B cell (primary cell): ENCODE data around the gene NEUROG1. TPM values are rescaled to one million over a fixed set of nuclear protein-coding genes. Genes with fewer than 3 reads are reported as not detected.

Source experiments
- ATAC-seq: fragments of 200-7000 bp; cut with Tn5 transposase; one replicate; pipeline ENCODE4 v1.10.0; 2021; ENCODE audit warnings: low read depth, mild to moderate bottlenecking, moderate number of reproducible peaks, moderate library complexity
- CTCF ChIA-PET: fragments of 350-600 bp; sonication (Branson Sonifier 250); formaldehyde crosslinking; loops from one replicate; lab custom pipeline; 2021; ENCODE audit warnings: antibody characterized with exemption, inconsistent platforms; lab: Charles Lee
- POLR2A ChIA-PET: fragments of 350-600 bp; sonication (Branson Sonifier 250); formaldehyde crosslinking; loops from one replicate; lab custom pipeline; 2021; ENCODE audit warnings: antibody characterized with exemption; lab: Charles Lee
- DNase-seq: peaks from one replicate; pipeline ENCODE4 v3.0.0; 2013
- H2AFZ ChIP-seq: 2 replicates; pipeline ENCODE4 v1.6.1; 2012; ENCODE audit warnings: mild to moderate bottlenecking, low read depth, low read length; ENCODE audit not compliant: insufficient read depth, poor library complexity, severe bottlenecking
- H3K27ac ChIP-seq, 2 donors: 1 replicate in 1 of 2; 2 replicates in 1 of 2; pipeline ENCODE4 v1.5.1; 2012 to 2013; ENCODE audit warnings: low read length in 2 of 2, mild to moderate bottlenecking in 2 of 2, moderate library complexity in 1 of 2
- H3K27me3 ChIP-seq, 4 experiments: fragments of 200-600 bp in 1 of 4; sonication (generic) in 1 of 4; replicated peaks in 1 of 4; 1 replicate in 2 of 4; 2 replicates in 2 of 4; pipeline versions ENCODE4 v1.6.1 to v1.7.0; 2013 to 2016; ENCODE audit warnings: low read length in 3 of 4, mild to moderate bottlenecking in 2 of 4, mixed read lengths in 1 of 4, moderate library complexity in 1 of 4; ENCODE audit not compliant: insufficient read depth in 4 of 4, control insufficient read depth in 3 of 4; ENCODE audit errors: control extremely low read depth in 1 of 4
- H3K36me3 ChIP-seq, 2 experiments: replicated peaks in 1 of 2; 1 replicate in 1 of 2; 2 replicates in 1 of 2; pipeline versions ENCODE4 v1.6.1 to v1.7.1; 2013; ENCODE audit warnings: low read length in 1 of 2; ENCODE audit not compliant: insufficient read depth in 2 of 2, control insufficient read depth in 1 of 2; ENCODE audit errors: control extremely low read depth in 1 of 2, extremely low read depth in 1 of 2
- H3K4me1 ChIP-seq, 2 donors: fragments of 200-600 bp in 1 of 2; sonication (generic) in 1 of 2; 1 replicate in 1 of 2; 2 replicates in 1 of 2; pipeline versions ENCODE4 v1.5.1 to v1.6.1; 2013 to 2017; ENCODE audit warnings: low read length in 2 of 2; ENCODE audit not compliant: control insufficient read depth in 2 of 2, insufficient read depth in 2 of 2
- H3K4me2 ChIP-seq: replicated peaks from 2 replicates; pipeline ENCODE3; 2012; ENCODE audit warnings: mild to moderate bottlenecking, low read depth, low read length; ENCODE audit not compliant: poor library complexity, severe bottlenecking
- H3K4me3 ChIP-seq, 5 experiments: fragments of 200-600 bp in 1 of 5; sonication (generic) in 1 of 5; 1 replicate in 3 of 5; 2 replicates in 2 of 5; pipeline versions ENCODE4 v1.5.1 to v1.7.0; 2011 to 2016; ENCODE audit warnings: low read length in 4 of 5, mild to moderate bottlenecking in 4 of 5, low read depth in 2 of 5, control low read depth in 1 of 5, moderate library complexity in 1 of 5; ENCODE audit not compliant: insufficient read depth in 1 of 5; ENCODE audit errors: control extremely low read depth in 1 of 5, extremely low read depth in 1 of 5
- H3K79me2 ChIP-seq: fragments of 200-600 bp; sonication (generic); one replicate; pipeline ENCODE4 v1.6.0; 2016; ENCODE audit warnings: low read length; ENCODE audit not compliant: control insufficient read depth, insufficient read depth
- H3K9ac ChIP-seq: fragments of 200-600 bp; sonication (generic); 2 replicates; pipeline ENCODE4 v1.6.1; 2017; ENCODE audit warnings: mild to moderate bottlenecking, low read length, moderate library complexity
- H3K9me3 ChIP-seq, 3 donors: one replicate each; pipeline versions ENCODE4 v1.6.1 to v1.7.1; 2013; ENCODE audit warnings: low read length in 2 of 3; ENCODE audit not compliant: control insufficient read depth in 2 of 3, insufficient read depth in 1 of 3; ENCODE audit errors: control extremely low read depth in 1 of 3
- H4K20me1 ChIP-seq: 2 replicates; pipeline ENCODE4 v1.6.0; 2012; ENCODE audit warnings: mild to moderate bottlenecking, low read length; ENCODE audit not compliant: insufficient read depth, control insufficient read depth, poor library complexity, severe bottlenecking
- H3K27ac Mint-ChIP-seq: one replicate; pipeline ENCODE4 v1.8.0; 2021; ENCODE audit warnings: mixed read lengths
- H3K27me3 Mint-ChIP-seq: one replicate; pipeline ENCODE4 v1.8.0; 2021; ENCODE audit warnings: mixed read lengths
- H3K4me1 Mint-ChIP-seq: one replicate; pipeline ENCODE4 v1.8.0; 2021; ENCODE audit warnings: mixed read lengths
- H3K4me3 Mint-ChIP-seq: one replicate; pipeline ENCODE4 v1.8.0; 2021; ENCODE audit warnings: mixed read lengths
- H3K9me3 Mint-ChIP-seq: one replicate; pipeline ENCODE4 v1.8.0; 2022; ENCODE audit warnings: mixed read lengths; ENCODE audit not compliant: insufficient read depth
- EZH2 ChIP-seq: IDR thresholded peaks from 2 replicates; pipeline ENCODE4 v1.6.1; 2012; ENCODE audit warnings: borderline replicate concordance, low read depth, mild to moderate bottlenecking, moderate library complexity, low read length; ENCODE audit not compliant: insufficient read depth, poor library complexity, severe bottlenecking
- WGBS: methylation state at CpG from one replicate; pipeline ENCODE4 v1.1.5; 2013; ENCODE audit warnings: missing lambda C conversion rate; ENCODE audit not compliant: insufficient coverage; 5-methylcytosine and 5-hydroxymethylcytosine counted together
- intact Hi-C: fragments of 100-400 bp; cut with micrococcal nuclease; formaldehyde crosslinking; loops from one replicate; pipeline ENCODE4 v1.10.0; 2022
- polyA plus RNA-seq: library from polyadenylated mRNA; depleted of rRNA; stranded (reverse); fragments of >200 nt; gene quantifications from 2 replicates; pipeline ENCODE4 v1.2.3, GENCODE V29; 2012
- total RNA-seq, 2 donors: library from RNA; stranded (reverse); fragments of 120-200 nt in 1 of 2; gene quantifications; 1 replicate in 1 of 2; 2 replicates in 1 of 2; pipeline versions ENCODE4 v1.2.3 to v1.2.4, GENCODE V29; 2013 to 2022
- TF ChIP-seq, protein P1 (sequence below): fragments of 200-600 bp; IDR thresholded peaks from one replicate; pipeline ENCODE4 v1.8.0; 2022; ENCODE audit warnings: antibody characterized with exemption, mild to moderate bottlenecking

Gene NEUROG1
- total and polyA plus RNA-seq, 2 donors (not counting 1 experiment from before 2014, with no cell fraction given): not detected

DNA sequence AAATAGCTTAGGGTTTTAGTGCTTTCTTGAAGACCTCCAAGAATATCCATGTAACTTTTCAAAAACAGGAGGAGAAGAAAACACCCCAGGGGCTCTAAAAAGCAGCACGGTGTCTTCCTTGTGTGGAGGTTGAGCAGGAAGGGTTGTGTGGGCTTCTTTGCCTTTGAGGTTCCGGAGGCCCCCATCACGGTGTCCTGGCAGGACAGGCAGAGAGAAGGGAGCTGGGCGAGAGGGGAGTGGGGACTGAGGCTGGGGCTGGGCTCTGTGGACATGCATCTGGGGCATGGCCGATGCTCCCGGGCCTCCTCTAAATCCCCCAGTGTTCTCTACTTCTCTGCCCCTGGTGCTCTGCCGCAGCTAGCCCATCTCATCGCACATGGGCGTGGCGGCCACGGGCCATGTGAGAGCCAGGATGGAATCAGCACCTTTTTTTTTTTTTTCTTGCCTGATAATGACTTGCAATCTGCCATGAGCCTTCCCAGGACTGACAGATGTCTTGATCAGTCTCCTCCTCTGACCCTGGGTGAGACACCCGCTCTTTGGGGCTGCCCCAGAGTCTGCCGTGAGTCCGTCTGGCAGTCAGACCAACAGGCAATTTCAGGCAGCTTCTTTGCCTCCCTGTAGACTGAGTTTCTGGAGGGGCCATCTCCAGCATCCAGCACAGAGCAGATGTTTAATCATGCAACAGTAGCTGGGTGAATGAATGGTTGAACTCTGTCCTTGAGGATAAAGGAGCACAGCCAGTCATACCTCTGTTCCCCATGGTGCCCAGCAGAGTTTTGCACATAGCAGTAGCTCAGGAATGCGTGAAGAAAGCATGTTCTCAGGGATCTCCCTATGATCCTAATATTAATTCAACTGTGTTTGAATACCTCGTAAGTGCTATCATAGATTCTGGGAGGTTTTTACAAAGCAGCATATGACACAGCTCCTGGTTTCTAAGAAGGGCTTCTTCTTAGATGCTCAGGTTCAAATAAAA is 30.9 kb upstream of the NEUROG1 start:
- TF ChIP-seq, protein P1, sequence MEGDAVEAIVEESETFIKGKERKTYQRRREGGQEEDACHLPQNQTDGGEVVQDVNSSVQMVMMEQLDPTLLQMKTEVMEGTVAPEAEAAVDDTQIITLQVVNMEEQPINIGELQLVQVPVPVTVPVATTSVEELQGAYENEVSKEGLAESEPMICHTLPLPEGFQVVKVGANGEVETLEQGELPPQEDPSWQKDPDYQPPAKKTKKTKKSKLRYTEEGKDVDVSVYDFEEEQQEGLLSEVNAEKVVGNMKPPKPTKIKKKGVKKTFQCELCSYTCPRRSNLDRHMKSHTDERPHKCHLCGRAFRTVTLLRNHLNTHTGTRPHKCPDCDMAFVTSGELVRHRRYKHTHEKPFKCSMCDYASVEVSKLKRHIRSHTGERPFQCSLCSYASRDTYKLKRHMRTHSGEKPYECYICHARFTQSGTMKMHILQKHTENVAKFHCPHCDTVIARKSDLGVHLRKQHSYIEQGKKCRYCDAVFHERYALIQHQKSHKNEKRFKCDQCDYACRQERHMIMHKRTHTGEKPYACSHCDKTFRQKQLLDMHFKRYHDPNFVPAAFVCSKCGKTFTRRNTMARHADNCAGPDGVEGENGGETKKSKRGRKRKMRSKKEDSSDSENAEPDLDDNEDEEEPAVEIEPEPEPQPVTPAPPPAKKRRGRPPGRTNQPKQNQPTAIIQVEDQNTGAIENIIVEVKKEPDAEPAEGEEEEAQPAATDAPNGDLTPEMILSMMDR: no peak
- no peak for TF ChIP-seq EZH2
- POLR2A ChIA-PET: no interaction called here
- Mint-ChIP-seq H3K4me3 (no peak overlapping the region), H3K27me3 (peaks cover 12% of the 10 kb centered on the region), H3K9me3 (no peaks in the 10 kb centered on the region), H3K4me1 (no peaks in the 10 kb centered on the region), H3K27ac (no peak overlapping the region)
- H3K27me3 ChIP-seq: peaks cover 0 to 10% (median 0%) of the 10 kb centered on the region in 4 experiments
- WGBS: 92% methylated on average over 14 of the region's 16 CpGs
- H3K36me3 ChIP-seq: no peaks in the 10 kb centered on the region
- ATAC-seq (no peak), DNase-seq (no peak)
- no peaks in the 10 kb centered on the region for H3K9me3 ChIP-seq
- H3K27ac ChIP-seq: no peak overlapping the region
- intact Hi-C loops: loop anchor here (1.0 kb wide), 1 partner anchor 100 kb away; no protein-coding TSS in a partner anchor
- H3K4me1 ChIP-seq: no peaks in the 10 kb centered on the region
- H3K79me2 ChIP-seq: no peaks in the 10 kb centered on the region
- CTCF ChIA-PET: interaction anchor here (0.9 to 4.1 kb wide), 15 partner anchors 8 to 143 kb away, joined by 3 to 67 read pairs (median 5); no protein-coding TSS in a partner anchor
- no peaks in the 10 kb centered on the region for H4K20me1 ChIP-seq
- no peak overlapping the region for H3K9ac ChIP-seq
- no peak overlapping the region for H3K4me3 ChIP-seq
- no peak overlapping the region for H3K4me2 ChIP-seq
- no peak overlapping the region for H2AFZ ChIP-seq
